Activated CD8-positive, alpha-beta T cell treated with anti-CD3 and anti-CD28 coated beads, Interleukin-2, amount 10 ng/mL, durations not matched to agents 7 days and 5 days (primary cell): ENCODE measurements around the gene USP17L13. TPM values are rescaled to one million over a fixed set of nuclear protein-coding genes. Genes with fewer than 3 reads are reported as not detected.
"Not testable (repeated sequence)": the region's sequence is repeated elsewhere in the genome, so short reads cannot be mapped to it uniquely, and the experiment has no call there.

Experiments used
- ATAC-seq: fragments of 150-1000 bp; cut with Tn5 transposase; one replicate; pipeline ENCODE4 v1.10.0; 2021; ENCODE audit warnings: moderate library complexity
- CTCF ChIA-PET: fragments of 350-600 bp; sonication (Branson Sonifier 250); formaldehyde crosslinking; loops from one replicate; lab custom pipeline; 2021; ENCODE audit warnings: antibody characterized with exemption; lab: Charles Lee
- POLR2A ChIA-PET: fragments of 350-600 bp; sonication (Branson Sonifier 250); formaldehyde crosslinking; loops from one replicate; lab custom pipeline; 2021; ENCODE audit warnings: antibody characterized with exemption; lab: Charles Lee
- DNase-seq: peaks from one replicate; pipeline ENCODE4 v3.0.0-alpha.2; 2020
- H3K27ac Mint-ChIP-seq: one replicate; pipeline ENCODE4 v1.8.0; 2021; ENCODE audit warnings: mild to moderate bottlenecking, mixed read lengths
- H3K27me3 Mint-ChIP-seq: one replicate; pipeline ENCODE4 v1.8.0; 2021; ENCODE audit warnings: low read depth, mixed read lengths
- H3K36me3 Mint-ChIP-seq: one replicate; pipeline ENCODE4 v1.8.0; 2021; ENCODE audit warnings: low read depth, mixed read lengths
- H3K4me1 Mint-ChIP-seq: one replicate; pipeline ENCODE4 v1.8.0; 2021; ENCODE audit warnings: low read depth, mixed read lengths
- H3K4me3 Mint-ChIP-seq: one replicate; pipeline ENCODE4 v1.8.0; 2021; ENCODE audit warnings: mild to moderate bottlenecking, mixed read lengths
- H3K9me3 Mint-ChIP-seq: one replicate; pipeline ENCODE4 v1.8.0; 2022; ENCODE audit warnings: mixed read lengths; ENCODE audit not compliant: insufficient read depth
- total RNA-seq, 2 experiments: library from RNA; stranded (reverse); gene quantifications; one replicate each; pipeline ENCODE4 v1.2.3, GENCODE V29; 2021

Gene USP17L13
- total RNA-seq, 2 experiments from 2014 or later = not detected

- H3K4me1 Mint-ChIP-seq, DNase-seq, H3K27ac Mint-ChIP-seq, H3K4me3 Mint-ChIP-seq, CTCF ChIA-PET, H3K36me3 Mint-ChIP-seq, H3K27me3 Mint-ChIP-seq, ATAC-seq, POLR2A ChIA-PET, H3K9me3 Mint-ChIP-seq: not testable (repeated sequence)
Observed at GRCh38 chr4:9257824-9258223, 33.1 kb downstream of the USP17L13 start, which contains the start of gene USP17L20. USP17L20 (plus strand) TSS chr4:9258124; CDS start chr4:9258124, 0 bp downstream.

DNA sequence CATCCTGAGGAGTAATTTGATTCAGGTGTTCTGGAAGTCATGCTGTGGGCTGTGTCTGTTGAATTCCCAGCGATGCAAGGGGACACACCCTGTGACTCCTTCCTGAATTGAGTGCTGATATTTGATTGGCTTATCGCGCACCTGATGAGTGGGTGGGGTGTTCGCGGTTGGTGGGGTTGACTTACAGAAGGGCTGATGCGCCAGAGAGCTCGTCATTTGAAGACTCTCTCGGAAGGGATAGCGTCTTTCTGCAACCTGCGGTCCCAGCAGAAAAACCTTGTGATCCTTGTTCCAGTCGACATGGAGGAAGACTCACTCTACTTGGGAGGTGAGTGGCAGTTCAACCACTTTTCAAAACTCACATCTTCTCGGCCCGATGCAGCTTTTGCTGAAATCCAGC lies 37.9 kb downstream of the USP17L13 start, which contains the start of gene USP17L21:
Gene USP17L21 (plus strand): TSS at position 301 of the 400 bp plus-strand sequence. CDS start 0 bp downstream, at position 301.
- H3K4me3 Mint-ChIP-seq, H3K36me3 Mint-ChIP-seq: not testable (repeated sequence)

DNA sequence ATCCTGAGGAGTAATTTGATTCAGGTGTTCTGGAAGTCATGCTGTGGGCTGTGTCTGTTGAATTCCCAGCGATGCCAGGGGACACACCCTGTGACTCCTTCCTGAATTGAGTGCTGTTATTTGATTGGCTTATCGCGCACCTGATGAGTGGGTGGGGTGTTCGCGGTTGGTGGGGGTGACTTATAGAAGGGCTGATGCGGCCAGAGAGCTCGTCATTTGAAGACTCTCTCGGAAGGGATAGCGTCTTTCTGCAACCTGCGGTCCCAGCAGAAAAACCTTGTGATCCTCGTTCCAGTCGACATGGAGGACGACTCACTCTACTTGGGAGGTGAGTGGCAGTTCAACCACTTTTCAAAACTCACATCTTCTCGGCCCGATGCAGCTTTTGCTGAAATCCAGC lies 42.6 kb downstream of the USP17L13 start, which contains the start of gene USP17L22:
Gene USP17L22 (plus strand): TSS at position 301 of the 400 bp plus-strand sequence. CDS start 0 bp downstream, at position 301.
- CTCF ChIA-PET, H3K36me3 Mint-ChIP-seq, H3K4me1 Mint-ChIP-seq, DNase-seq, H3K4me3 Mint-ChIP-seq, POLR2A ChIA-PET, ATAC-seq, H3K27ac Mint-ChIP-seq, H3K9me3 Mint-ChIP-seq, H3K27me3 Mint-ChIP-seq: not testable (repeated sequence)

More for the DNA sequence above, 37.9 kb downstream of the USP17L13 start, which contains the start of gene USP17L21:
- H3K4me1 Mint-ChIP-seq, H3K9me3 Mint-ChIP-seq, DNase-seq, H3K27me3 Mint-ChIP-seq, POLR2A ChIA-PET, ATAC-seq, CTCF ChIA-PET, H3K27ac Mint-ChIP-seq: not testable (repeated sequence)

DNA sequence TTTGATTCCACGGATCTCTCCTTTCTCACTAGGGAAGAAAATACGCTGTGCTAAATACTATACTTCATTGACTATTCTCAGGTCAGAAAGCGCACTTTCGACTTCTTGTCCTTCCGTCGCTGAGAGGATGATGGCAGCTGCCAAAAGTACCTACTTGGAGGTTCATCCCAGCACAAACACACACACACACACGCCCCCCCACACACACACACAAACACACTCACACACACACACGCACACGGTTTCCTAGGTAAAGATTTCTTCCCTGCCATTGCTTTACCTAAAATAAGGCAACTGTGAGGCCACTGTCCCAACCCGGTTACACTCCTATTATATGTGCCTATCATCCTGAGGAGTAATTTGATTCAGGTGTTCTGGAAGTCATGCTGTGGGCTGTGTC lies 47.0 kb downstream of the USP17L13 start:
- POLR2A ChIA-PET, CTCF ChIA-PET, ATAC-seq, H3K9me3 Mint-ChIP-seq, H3K36me3 Mint-ChIP-seq, H3K27ac Mint-ChIP-seq, H3K4me1 Mint-ChIP-seq, H3K4me3 Mint-ChIP-seq, H3K27me3 Mint-ChIP-seq: not testable (repeated sequence)
- peak; percentile 19 for DNase-seq

Other genes with a start within 250 kb of the USP17L13 start
- not detected for gene FAM90A26, start 54.5 kb upstream of the USP17L13 start, total RNA-seq
- not detected for gene USP17L10, start 14.2 kb upstream of the USP17L13 start, total RNA-seq
- not detected for gene USP17L11, start 9.5 kb upstream of the USP17L13 start, total RNA-seq
- gene USP17L12, start 4.7 kb upstream of the USP17L13 start, total RNA-seq = not detected
- not detected for gene USP17L15, start 9.5 kb downstream of the USP17L13 start, total RNA-seq
- gene USP17L17, start 19.0 kb downstream of the USP17L13 start, total RNA-seq = not detected
- not detected for gene USP17L18, start 23.7 kb downstream of the USP17L13 start, total RNA-seq
- not detected for gene USP17L19, start 28.5 kb downstream of the USP17L13 start, total RNA-seq
- not detected for gene USP17L20, start 33.2 kb downstream of the USP17L13 start, total RNA-seq
- not detected for gene USP17L21, start 38.0 kb downstream of the USP17L13 start, total RNA-seq
- not detected for gene USP17L22, start 42.7 kb downstream of the USP17L13 start, total RNA-seq
- not detected for gene USP17L24, start 100.3 kb downstream of the USP17L13 start, total RNA-seq
- gene USP17L25, start 105.0 kb downstream of the USP17L13 start, total RNA-seq = not detected
- not detected for gene USP17L26, start 109.8 kb downstream of the USP17L13 start, total RNA-seq
- gene USP17L5, start 114.5 kb downstream of the USP17L13 start, total RNA-seq = not detected
- not detected for gene USP17L27, start 119.3 kb downstream of the USP17L13 start, total RNA-seq
- not detected for gene USP17L28, start 124.0 kb downstream of the USP17L13 start, total RNA-seq
- gene USP17L29, start 128.7 kb downstream of the USP17L13 start, total RNA-seq = not detected
- not detected for gene USP17L30, start 138.2 kb downstream of the USP17L13 start, total RNA-seq
- not detected for gene DEFB131A, start 219.5 kb downstream of the USP17L13 start, total RNA-seq